ENCODE measurements around the gene ZNF280C. TPM values are rescaled to one million over a fixed set of nuclear protein-coding genes. Genes with fewer than 3 reads are reported as not detected.

ZNF280C gene
- total and polyA plus RNA-seq, 7 donors = 0.72 to 4.1 (median 2.8) TPM

Other genes with a start within 250 kb of the ZNF280C start
- gene ELF4, start 158.4 kb downstream of the ZNF280C start, total RNA-seq = 1 to 10 TPM; 1.5 to 2.9 (median 2.2) TPM
- gene ELF4, start 158.4 kb downstream of the ZNF280C start, polyA plus RNA-seq = 1 to 10 TPM in 1 of 3 donors, under 1 TPM in 2; 0.55 to 1.2 (median 0.76) TPM
- 10 to 100 TPM; 48.6 to 59.9 (median 53.1) TPM for gene AIFM1, start 103.1 kb downstream of the ZNF280C start, total RNA-seq
- 10 to 100 TPM; 53.8 to 61.6 (median 59.5) TPM for gene AIFM1, start 103.1 kb downstream of the ZNF280C start, polyA plus RNA-seq
- gene RAB33A, start 96.9 kb downstream of the ZNF280C start, total RNA-seq = under 1 TPM in 2 of 4 donors, not detected in 2; 0.21 to 0.30 TPM
- under 1 TPM; 0.03 to 0.16 (median 0.13) TPM for gene RAB33A, start 96.9 kb downstream of the ZNF280C start, polyA plus RNA-seq
- gene SLC25A14, start 71.0 kb upstream of the ZNF280C start, total RNA-seq = 1 to 10 TPM; 3.5 to 7.1 (median 5.3) TPM
- gene SLC25A14, start 71.0 kb upstream of the ZNF280C start, polyA plus RNA-seq = 10 to 100 TPM in 1 of 3 donors, 1 to 10 TPM in 2; 7.5 to 19.2 (median 8.2) TPM
- gene GPR119, start 116.8 kb upstream of the ZNF280C start, total RNA-seq = not detected
- not detected for gene GPR119, start 116.8 kb upstream of the ZNF280C start, polyA plus RNA-seq
- gene RBMX2, start 133.1 kb upstream of the ZNF280C start, total RNA-seq = 10 to 100 TPM in 1 of 4 donors, 1 to 10 TPM in 3; 7.7 to 12.1 (median 8.3) TPM
- 10 to 100 TPM; 11.5 to 16.7 (median 13.9) TPM for gene RBMX2, start 133.1 kb upstream of the ZNF280C start, polyA plus RNA-seq

Measured in psoas muscle (tissue), 7 donors.